Ishikawa (cell line): ENCODE measurements around the gene PAM.

Source experiments
- CEBPB ChIP-seq: IDR thresholded peaks from 2 replicates; pipeline ENCODE4 v1.6.1; 2012
- CREB1 ChIP-seq: IDR thresholded peaks from 2 replicates; pipeline ENCODE4 v1.6.1; 2012; ENCODE audit warnings: low read depth
- EGR1 ChIP-seq: IDR thresholded peaks from 2 replicates; pipeline ENCODE4 v1.6.1; 2012
- EP300 ChIP-seq: IDR thresholded peaks from 2 replicates; pipeline ENCODE4 v1.6.1; 2012; ENCODE audit warnings: borderline replicate concordance
- FOXM1 ChIP-seq: IDR thresholded peaks from 2 replicates; pipeline ENCODE4 v1.6.1; 2012; ENCODE audit warnings: low read depth, borderline replicate concordance
- NFIC ChIP-seq: IDR thresholded peaks from 2 replicates; pipeline ENCODE4 v1.6.1; 2012
- RAD21 ChIP-seq: IDR thresholded peaks from 2 replicates; pipeline ENCODE4 v1.6.1; 2012; ENCODE audit warnings: low read depth
- TAF1 ChIP-seq: IDR thresholded peaks from 2 replicates; pipeline ENCODE4 v1.6.1; 2012; ENCODE audit warnings: low read depth, mild to moderate bottlenecking
- TCF12 ChIP-seq: IDR thresholded peaks from 2 replicates; pipeline ENCODE4 v1.6.1; 2012; ENCODE audit warnings: low read depth
- TEAD4 ChIP-seq: IDR thresholded peaks from 2 replicates; pipeline ENCODE4 v1.6.1; 2012
- YY1 ChIP-seq: IDR thresholded peaks from 2 replicates; pipeline ENCODE4 v1.6.1; 2012; ENCODE audit warnings: low read depth
- ZBTB7A ChIP-seq: IDR thresholded peaks from 2 replicates; pipeline ENCODE4 v1.6.1; 2012; ENCODE audit warnings: low read depth
- TF ChIP-seq, protein P1 (sequence below): IDR thresholded peaks from 2 replicates; pipeline ENCODE4 v1.6.1; 2012
- TF ChIP-seq, protein P2 (sequence below): IDR thresholded peaks from 2 replicates; pipeline ENCODE4 v1.6.1; 2012
- TF ChIP-seq, protein P3 (sequence below): IDR thresholded peaks from 2 replicates; pipeline ENCODE4 v1.6.1; 2012; ENCODE audit warnings: low read depth, mild to moderate bottlenecking

The PAM gene

DNA sequence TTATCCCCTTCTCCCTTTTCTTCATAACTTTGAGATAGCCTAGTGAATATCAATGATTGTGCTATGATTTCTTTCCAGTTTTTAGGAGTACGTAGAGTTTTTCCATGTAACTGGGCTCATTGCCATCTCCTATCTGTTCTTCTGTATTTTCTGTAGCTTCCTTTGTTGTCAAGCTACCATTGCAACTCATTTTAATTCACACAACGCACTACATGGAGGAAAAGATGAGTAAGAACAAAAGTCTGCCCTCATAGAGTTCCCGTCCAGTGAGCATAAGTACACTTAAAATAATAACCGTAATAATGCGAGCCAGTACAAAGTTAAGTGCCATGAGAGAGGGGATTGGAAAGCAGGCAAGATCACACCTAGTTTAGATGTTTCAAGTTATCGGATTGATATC is 177.7 kb downstream of the PAM start:
- TF ChIP-seq, protein P1, sequence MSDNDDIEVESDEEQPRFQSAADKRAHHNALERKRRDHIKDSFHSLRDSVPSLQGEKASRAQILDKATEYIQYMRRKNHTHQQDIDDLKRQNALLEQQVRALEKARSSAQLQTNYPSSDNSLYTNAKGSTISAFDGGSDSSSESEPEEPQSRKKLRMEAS = no peak
- TF ChIP-seq RAD21 (no peak), ZBTB7A (no peak), EP300 (no peak), FOXM1 (no peak), CREB1 (no peak), TAF1 (no peak), YY1 (no peak)

DNA sequence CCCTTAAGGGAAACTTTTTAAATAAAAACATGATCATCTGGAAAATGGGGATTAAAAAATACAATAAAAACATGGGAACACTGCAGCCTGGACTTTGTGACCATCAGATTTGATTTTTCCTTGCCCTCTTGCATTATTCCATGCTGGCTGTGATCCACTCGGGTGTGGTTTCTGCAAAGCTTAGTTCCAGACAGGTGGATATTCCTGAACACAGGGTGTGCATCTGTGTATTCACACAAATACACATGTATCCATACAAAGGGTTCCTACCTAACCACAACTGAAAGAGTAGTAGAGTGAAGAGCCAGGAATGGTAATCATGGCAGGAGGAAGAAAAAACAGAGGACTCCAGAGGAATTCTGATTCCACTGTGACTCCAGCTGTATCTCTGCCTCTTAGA is 178.2 kb downstream of the PAM start:
- TF ChIP-seq, protein P2, sequence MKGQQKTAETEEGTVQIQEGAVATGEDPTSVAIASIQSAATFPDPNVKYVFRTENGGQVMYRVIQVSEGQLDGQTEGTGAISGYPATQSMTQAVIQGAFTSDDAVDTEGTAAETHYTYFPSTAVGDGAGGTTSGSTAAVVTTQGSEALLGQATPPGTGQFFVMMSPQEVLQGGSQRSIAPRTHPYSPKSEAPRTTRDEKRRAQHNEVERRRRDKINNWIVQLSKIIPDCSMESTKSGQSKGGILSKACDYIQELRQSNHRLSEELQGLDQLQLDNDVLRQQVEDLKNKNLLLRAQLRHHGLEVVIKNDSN = no peak
- TF ChIP-seq RAD21 (no peak), EGR1 (no peak), EP300 (no peak), YY1 (no peak), CEBPB (no peak)

DNA sequence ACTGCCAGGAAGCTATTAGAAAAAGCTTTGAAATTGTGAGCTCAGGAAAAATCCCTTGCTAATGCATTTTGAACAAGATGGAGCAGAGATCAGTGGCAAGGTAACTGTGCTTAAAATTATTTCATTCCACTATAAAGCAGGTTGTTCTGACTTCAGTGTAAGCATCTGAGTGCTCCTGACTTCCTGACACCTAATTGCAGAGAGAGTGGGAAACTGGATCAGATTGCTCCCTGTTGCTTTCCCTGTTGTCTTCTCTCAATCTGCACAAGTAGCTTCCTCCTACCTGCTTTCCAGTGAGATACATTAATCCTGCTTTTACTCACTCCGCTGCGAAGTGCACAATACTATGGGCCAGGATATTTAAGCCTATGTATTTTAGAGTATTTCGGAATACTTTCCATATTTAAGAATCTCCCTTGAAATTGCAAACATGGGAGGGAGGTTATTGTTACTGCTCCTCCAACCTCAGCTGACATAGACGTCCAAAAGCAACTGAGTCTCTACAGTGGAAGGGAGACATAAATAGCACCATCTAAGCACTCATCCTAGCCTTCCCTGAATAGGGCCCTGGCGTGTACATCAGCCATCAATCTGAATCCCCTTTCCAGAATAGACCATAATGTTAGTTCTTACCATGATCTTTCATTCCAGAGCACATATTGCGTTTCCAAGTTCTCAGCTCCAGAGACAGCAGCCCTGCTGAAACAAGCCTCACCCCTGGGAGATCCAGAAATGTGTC is 178.8 kb downstream of the PAM start:
- no peak for TF ChIP-seq EGR1
- TF ChIP-seq CREB1 = no peak
- no peak for TF ChIP-seq NFIC
- TF ChIP-seq YY1 = no peak
- no peak for TF ChIP-seq TCF12
- TF ChIP-seq, protein P2 = no peak
- no peak for TF ChIP-seq EP300
- no peak for TF ChIP-seq RAD21
- TF ChIP-seq, protein P3, sequence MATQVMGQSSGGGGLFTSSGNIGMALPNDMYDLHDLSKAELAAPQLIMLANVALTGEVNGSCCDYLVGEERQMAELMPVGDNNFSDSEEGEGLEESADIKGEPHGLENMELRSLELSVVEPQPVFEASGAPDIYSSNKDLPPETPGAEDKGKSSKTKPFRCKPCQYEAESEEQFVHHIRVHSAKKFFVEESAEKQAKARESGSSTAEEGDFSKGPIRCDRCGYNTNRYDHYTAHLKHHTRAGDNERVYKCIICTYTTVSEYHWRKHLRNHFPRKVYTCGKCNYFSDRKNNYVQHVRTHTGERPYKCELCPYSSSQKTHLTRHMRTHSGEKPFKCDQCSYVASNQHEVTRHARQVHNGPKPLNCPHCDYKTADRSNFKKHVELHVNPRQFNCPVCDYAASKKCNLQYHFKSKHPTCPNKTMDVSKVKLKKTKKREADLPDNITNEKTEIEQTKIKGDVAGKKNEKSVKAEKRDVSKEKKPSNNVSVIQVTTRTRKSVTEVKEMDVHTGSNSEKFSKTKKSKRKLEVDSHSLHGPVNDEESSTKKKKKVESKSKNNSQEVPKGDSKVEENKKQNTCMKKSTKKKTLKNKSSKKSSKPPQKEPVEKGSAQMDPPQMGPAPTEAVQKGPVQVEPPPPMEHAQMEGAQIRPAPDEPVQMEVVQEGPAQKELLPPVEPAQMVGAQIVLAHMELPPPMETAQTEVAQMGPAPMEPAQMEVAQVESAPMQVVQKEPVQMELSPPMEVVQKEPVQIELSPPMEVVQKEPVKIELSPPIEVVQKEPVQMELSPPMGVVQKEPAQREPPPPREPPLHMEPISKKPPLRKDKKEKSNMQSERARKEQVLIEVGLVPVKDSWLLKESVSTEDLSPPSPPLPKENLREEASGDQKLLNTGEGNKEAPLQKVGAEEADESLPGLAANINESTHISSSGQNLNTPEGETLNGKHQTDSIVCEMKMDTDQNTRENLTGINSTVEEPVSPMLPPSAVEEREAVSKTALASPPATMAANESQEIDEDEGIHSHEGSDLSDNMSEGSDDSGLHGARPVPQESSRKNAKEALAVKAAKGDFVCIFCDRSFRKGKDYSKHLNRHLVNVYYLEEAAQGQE = no peak
- TF ChIP-seq TEAD4 = no peak
- TF ChIP-seq CEBPB = no peak
- TF ChIP-seq, protein P1 = no peak
- TF ChIP-seq TAF1 = no peak
- no peak for TF ChIP-seq ZBTB7A
- no peak for TF ChIP-seq FOXM1

DNA sequence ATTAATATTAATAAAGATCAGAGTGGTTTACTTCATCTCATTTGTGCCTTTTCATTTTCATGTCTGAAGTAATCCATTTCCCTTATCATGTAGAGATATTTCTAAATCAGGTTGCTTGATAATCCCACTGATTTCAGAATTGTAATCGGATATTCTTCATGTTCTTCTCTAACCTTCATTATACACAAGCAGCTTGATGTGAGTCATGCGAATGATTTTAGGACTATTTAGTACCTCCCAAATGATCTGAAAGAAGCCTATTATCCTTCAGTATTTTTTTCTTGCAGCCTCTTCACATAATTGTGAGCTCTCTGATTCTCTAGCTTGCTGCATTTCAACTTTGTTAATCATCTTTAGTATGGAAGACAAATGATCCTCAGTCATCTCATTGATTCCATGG is 182.8 kb downstream of the PAM start:
- TF ChIP-seq EGR1 = no peak
- no peak for TF ChIP-seq TEAD4
- no peak for TF ChIP-seq RAD21
- TF ChIP-seq TCF12 = no peak
- TF ChIP-seq EP300 = no peak
- TF ChIP-seq, protein P2 = no peak
- no peak for TF ChIP-seq FOXM1
- TF ChIP-seq CEBPB = no peak
- no peak for TF ChIP-seq TAF1
- TF ChIP-seq YY1 = no peak
- TF ChIP-seq, protein P1 = no peak
- TF ChIP-seq ZBTB7A = no peak
- TF ChIP-seq NFIC = no peak
- TF ChIP-seq, protein P3 = no peak
- TF ChIP-seq CREB1 = no peak

DNA sequence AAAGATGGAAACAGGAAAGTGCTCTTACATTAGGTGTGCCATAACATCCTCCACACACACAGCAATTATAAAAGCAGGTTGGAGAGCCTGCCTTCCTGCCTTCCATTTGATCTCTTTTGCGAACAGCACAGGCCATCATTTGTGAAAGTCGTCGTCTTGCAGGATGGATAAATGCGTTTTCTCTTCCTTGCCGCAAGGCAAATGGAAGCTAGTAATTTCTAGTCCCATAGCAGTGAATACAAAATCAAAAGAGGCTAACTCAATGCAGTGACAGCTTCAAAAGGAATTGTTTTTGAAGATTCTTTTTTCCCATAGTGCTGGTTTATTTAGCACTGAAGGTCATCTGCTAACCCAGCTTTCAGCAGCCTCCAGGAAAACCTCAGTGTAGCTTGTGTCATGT is 186.0 kb downstream of the PAM start:
- TF ChIP-seq ZBTB7A = no peak
